Stimulated activated CD8-positive, alpha-beta memory T cell treated with anti-CD3 and anti-CD28 coated beads, Interleukin-4, amount 100 ng/mL, for 4 hours (primary cell): Measurements from ENCODE around the gene PTX3.

Source experiments
- DNase-seq, 2 donors: peaks; one replicate each; pipeline ENCODE4 v3.0.0-alpha.2; 2020; ENCODE audit warnings: low read depth in 2 of 2, low spot score in 1 of 2

PTX3 gene

DNA sequence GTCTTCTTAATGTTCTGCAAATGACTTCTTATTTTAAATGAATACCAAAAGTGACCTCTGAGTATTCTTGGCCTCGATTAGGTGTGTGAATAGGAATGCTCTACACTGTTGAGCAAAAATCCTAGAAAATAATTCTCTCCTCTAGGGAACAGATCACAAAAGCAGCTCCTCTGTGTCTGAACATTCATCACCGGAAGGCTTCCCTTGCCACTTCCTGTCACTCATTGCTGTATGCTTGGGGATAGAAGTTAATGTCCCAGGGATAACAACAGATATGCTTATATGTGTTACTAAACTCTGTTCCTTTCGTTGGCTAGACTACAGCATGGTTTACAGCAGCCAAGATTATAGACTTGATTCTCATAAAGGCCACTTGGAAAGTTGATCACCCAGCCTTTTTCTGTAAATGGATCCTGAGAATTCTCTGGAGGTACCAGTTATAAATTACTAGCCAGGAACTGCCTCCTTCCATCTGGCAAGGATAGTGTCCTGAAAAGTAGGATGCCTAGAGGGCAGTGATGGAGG, 16.0 kb upstream of the PTX3 start:
- DNase-seq = no peak

DNA sequence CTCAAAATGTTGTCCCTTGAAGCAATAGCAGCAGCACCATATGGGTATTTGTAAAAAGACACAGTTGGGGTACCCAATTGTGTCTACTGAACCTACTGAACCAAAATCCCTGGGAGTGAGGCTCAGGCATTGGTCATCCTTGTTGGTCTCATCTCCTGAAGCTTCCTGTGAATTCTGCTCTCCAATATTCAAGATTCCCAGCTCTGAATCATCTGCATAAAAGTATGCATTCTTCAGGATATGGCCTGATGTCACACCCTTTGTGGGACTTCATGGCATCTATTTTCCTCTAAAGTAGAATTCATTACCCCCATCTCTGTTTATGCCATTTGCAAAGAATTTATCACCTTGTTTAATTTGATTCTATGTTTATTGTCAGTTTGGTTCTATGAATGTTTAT, 13.3 kb upstream of the PTX3 start:
- no peak for DNase-seq

DNA sequence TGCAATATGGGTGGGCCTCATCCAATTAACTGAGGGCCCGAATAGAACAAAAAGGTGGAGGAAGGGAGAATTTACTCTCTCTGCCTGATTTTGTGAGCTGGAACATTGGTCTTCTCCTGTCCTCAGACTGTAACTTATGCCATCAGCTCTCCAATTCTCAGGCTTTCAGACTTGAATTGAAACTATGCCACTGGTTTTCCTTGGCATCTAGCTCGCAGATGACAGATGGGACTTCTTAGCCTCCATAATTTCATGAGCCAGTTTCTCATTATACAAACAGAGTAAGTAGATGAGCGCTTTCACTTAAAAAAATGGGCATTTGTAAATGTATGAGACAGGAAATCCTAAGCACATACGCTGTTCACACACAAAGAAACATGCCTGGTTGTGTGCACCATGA, 8.7 kb upstream of the PTX3 start:
- no peak for DNase-seq

- no peak for DNase-seq
These were observed 7.8 kb upstream of the PTX3 start for GRCh38 chr3:157428853-157429252.

DNA sequence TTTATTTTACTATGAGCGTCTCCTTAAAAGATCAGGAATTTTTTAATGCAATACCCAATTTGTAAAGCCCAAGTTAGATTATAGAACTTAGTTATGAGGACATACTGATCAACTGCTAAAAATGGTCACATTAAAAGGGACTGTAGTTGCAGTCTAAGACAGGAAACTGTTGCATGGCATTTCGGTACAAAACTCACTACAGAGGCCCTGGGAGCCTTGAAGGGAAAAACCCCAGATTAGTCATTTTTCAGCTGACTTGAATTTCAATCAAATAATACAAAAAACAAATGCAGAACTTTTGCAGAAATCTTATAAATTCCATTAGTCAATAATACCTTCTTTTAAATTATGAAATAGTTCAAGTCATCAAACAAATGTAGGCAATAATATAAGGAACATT, 6.9 kb upstream of the PTX3 start:
- DNase-seq = no peak

GRCh38 chr3:157438194-157438730, 1.6 kb downstream of the PTX3 start:
- DNase-seq = no peak

GRCh38 chr3:157441102-157441624, 4.5 kb downstream of the PTX3 start:
- no peak for DNase-seq

DNA sequence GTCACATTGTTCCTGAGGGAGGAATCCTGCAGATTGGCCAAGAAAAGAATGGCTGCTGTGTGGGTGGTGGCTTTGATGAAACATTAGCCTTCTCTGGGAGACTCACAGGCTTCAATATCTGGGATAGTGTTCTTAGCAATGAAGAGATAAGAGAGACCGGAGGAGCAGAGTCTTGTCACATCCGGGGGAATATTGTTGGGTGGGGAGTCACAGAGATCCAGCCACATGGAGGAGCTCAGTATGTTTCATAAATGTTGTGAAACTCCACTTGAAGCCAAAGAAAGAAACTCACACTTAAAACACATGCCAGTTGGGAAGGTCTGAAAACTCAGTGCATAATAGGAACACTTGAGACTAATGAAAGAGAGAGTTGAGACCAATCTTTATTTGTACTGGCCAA, 6.1 kb downstream of the PTX3 start:
- DNase-seq = no peak

DNA sequence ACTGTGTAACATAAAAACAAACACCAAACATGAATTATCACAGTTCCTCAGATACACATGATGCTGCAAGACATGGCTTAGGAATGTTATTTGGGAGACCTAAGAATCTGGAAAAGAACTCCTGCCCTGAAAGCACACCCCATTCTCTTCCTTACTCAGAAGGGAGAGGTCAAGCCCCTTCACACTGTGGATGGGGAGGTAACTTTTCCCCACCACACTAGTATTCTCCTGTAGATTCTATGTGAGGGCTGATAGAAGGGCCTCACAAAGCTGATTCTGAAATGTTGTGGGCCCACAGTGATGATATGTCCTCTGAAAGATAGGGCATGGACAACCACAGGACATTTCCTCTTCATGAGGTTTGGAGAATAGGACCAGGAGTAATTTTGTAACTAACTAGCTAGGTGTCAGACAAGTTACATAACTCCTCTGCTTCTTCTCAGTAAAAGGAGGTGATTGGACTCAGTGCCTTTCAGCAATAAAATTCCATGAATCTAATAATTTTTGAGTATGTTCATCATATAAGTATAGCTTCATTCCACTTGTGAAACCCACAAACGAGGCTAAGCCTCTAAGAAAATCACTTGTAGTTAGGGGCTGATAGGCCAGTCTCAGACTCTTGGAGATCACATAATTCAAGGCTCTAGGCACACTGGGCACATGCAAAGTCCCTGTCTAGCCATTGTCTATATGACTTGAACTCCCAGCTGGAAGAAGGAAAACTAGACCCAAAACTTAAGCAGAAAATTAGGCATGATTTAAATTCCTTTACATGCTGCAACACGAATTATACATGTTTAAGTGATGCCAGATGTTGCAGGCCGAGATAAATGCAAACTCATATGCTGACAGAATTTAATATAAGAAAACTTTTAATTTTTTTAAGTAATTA, 7.5 kb downstream of the PTX3 start:
- no peak for DNase-seq

GRCh38 chr3:157444797-157445184, 8.1 kb downstream of the PTX3 start:
- no peak for DNase-seq

- DNase-seq = no peak
These were observed 9.2 kb downstream of the PTX3 start for GRCh38 chr3:157445857-157446256.

- no peak for DNase-seq
These were observed 10.5 kb downstream of the PTX3 start for GRCh38 chr3:157447026-157447694.

- DNase-seq = no peak
These were observed 15.4 kb downstream of the PTX3 start for GRCh38 chr3:157452097-157452496.

GRCh38 chr3:157453824-157454223, 17.2 kb downstream of the PTX3 start:
- no peak for DNase-seq

- DNase-seq = no peak
These were observed 23.1 kb downstream of the PTX3 start for GRCh38 chr3:157459706-157460105.

- DNase-seq = no peak
These were observed 23.6 kb downstream of the PTX3 start for GRCh38 chr3:157460253-157460652.

DNA sequence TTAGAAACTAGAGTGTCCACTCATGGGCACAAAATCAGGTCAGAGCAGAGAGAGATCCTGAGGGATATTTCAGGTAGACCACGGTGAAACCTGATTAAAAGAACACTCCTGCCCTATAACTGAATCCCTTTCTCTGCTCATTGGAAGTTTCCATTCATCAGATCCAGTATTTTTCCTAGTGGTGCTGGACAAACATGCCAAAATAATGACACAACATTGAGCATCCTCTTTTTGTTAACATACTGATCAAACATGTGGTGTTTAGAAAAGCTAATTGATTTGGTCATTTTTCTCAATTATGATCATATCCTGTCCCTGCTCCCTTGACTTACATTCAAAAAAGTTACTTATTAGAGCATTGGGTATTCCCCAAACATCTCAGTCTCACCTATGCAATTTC, 27.2 kb downstream of the PTX3 start:
- no peak for DNase-seq

GRCh38 chr3:157464321-157464720, 27.7 kb downstream of the PTX3 start:
- no peak for DNase-seq

GRCh38 chr3:157465741-157466140, 29.1 kb downstream of the PTX3 start:
- no peak for DNase-seq

GRCh38 chr3:157467200-157467599, 30.6 kb downstream of the PTX3 start:
- DNase-seq = no peak

DNA sequence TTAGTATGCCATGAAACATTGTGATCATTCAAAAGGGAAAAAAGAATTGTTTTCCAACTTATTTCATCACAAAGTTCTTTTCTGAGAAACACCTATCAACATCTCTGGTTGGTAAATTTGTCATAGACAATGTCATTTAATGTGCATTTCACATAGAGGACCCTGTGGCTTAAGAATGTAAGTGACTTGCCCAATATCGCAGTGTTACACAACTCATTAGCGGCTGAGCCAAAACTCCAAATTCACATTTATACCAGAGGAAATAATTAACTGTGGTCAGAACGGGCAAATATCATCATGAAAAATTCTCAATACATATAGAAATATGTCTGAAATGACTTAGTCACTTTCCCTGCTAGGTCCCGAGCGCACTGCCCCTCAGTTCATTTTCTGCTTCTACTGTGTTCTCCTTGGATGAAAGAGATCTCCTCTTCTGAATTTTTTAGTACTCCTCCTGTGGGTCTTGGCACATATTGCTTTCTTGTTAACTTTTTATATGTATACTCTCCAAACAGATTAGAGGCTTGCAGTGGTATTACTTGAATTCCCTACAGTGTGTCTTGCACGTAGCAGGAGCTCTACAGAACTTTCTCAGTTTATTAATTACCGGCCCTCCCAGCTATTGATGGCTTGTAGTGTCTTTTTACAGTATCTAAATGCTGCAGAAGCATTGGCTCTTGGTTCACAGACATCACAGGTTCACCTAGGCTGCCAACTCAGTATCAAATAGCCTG, 33.1 kb downstream of the PTX3 start:
- no peak for DNase-seq
